NB4 (cell line): ENCODE measurements around the gene RPTOR.

Source experiments
- CTCF ChIP-seq: IDR thresholded peaks from one replicate; pipeline ENCODE4 v1.5.1; 2012; ENCODE audit warnings: low read depth, low read length
- POLR2A ChIP-seq: IDR thresholded peaks from 2 replicates; pipeline ENCODE4 v1.6.1; 2011; ENCODE audit warnings: mild to moderate bottlenecking; ENCODE audit not compliant: insufficient read length; ENCODE audit errors: extremely low read depth

GRCh38 chr17:80573701-80574100, 29.1 kb downstream of the RPTOR start:
- TF ChIP-seq CTCF (no peak), POLR2A (no peak)
